ENCODE measurements around the gene PPDPF. TPM values are rescaled to one million over a fixed set of nuclear protein-coding genes. Genes with fewer than 3 reads are reported as not detected.

PPDPF gene
- total and polyA plus RNA-seq, 12 donors: 186 to 433 (median 270) TPM

- no peak for DNase-seq
- Histone ChIP-seq H3K4me1 (peaks cover 0 to 13% (median 9%) of the 10 kb centered on the region in 9 donors), H3K4me3 (no peak overlapping the region), H3K27ac (no peak overlapping the region), H3K36me3 (no peaks in the 10 kb centered on the region), H3K27me3 (peaks cover 27 to 94% (median 90%) of the 10 kb centered on the region in 7 donors), H3K9me3 (no peaks in the 10 kb centered on the region)
- ATAC-seq: peak in 5 of 8 donors; percentile 36 to 64 (median 54)
- intact Hi-C loops (cut with DNase I): loop anchor here in 1 of 10 donors (10.0 kb wide), 1 partner anchor 1680 kb away; no protein-coding TSS in a partner anchor
- WGBS, 2 donors: 6 to 7% methylated on average over 16 of the region's 16 CpGs
- no peak for TF ChIP-seq CTCF (IDR thresholded peaks at IDR 0.05)
Observed at GRCh38 chr20:63475209-63475608, 45.4 kb upstream of the PPDPF start.

DNA sequence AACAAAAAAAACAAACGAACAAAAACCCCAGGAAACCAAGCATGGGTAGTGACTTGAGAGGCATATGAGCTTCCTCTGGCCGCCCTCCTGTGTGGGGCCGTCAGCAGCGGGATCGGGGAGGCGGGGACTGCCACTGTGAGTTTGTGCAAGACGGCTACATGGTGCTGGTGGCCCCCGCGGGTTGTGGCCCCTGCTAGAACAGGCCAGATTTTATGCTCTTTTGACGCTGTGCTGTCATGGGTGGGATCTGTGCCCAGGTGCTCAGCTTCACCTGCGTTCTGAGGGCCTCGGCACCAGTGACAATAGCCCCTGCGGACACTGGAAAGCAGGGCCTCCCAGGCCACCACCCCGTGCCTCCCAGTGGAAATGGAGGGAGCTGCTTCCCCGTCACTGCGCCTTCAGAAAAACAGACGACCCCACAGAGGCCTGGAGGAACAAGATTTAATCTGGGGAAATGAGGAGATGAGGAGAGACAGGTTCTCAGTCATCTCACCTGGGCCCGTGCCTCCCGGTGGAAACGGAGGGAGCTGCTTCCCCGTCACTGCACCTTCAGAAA lies 43.4 kb upstream of the PPDPF start:
- Histone ChIP-seq H3K4me3 (no peak overlapping the region), H3K27ac (no peak overlapping the region), H3K27me3 (peaks cover 21 to 92% (median 87%) of the 10 kb centered on the region in 7 donors), H3K4me1 (peaks cover 0 to 1% (median 1%) of the 10 kb centered on the region in 9 donors), H3K9me3 (no peaks in the 10 kb centered on the region), H3K36me3 (no peaks in the 10 kb centered on the region)
- intact Hi-C loops (cut with DNase I): loop anchor here in 1 of 10 donors (10.0 kb wide), 1 partner anchor 1682 kb away; no protein-coding TSS in a partner anchor
- DNase-seq (no peak), ATAC-seq (no peak)
- no peak for TF ChIP-seq CTCF (IDR thresholded peaks at IDR 0.05)
- WGBS, 2 donors: 35 to 39% methylated on average over 21 of the region's 21 CpGs

GRCh38 chr20:63477944-63478343 lies 42.6 kb upstream of the PPDPF start:
- WGBS, 2 donors: 67 to 68% methylated on average over 17 of the region's 17 CpGs
- peaks cover 19 to 96% (median 88%) of the 10 kb centered on the region in 7 donors for H3K27me3 ChIP-seq
- intact Hi-C loops (cut with DNase I): loop anchor here in 1 of 10 donors (10.0 kb wide), 1 partner anchor 1683 kb away; no protein-coding TSS in a partner anchor

More at GRCh38 chr20:63477944-63478343, 42.6 kb upstream of the PPDPF start:
- Histone ChIP-seq H3K9me3 (no peaks in the 10 kb centered on the region), H3K4me1 (peaks cover 0 to 8% (median 4%) of the 10 kb centered on the region in 9 donors), H3K36me3 (no peaks in the 10 kb centered on the region), H3K27ac (no peak overlapping the region), H3K4me3 (no peak overlapping the region)
- ATAC-seq: no peak
- no peak for TF ChIP-seq CTCF (IDR thresholded peaks at IDR 0.05)
- no peak for DNase-seq

All from heart right ventricle (tissue), 16 donors.